HepG2 (cell line): ENCODE measurements around the gene STX1B. TPM values are rescaled to one million over a fixed set of nuclear protein-coding genes. Genes with fewer than 3 reads are reported as not detected.

ENCODE experiments used
- ATF7 ChIP-seq, 2 experiments: fragments of 450-650 bp in 1 of 2; sonication (generic) in 1 of 2; formaldehyde crosslinking in 1 of 2; IDR thresholded peaks; 2 replicates each; pipeline versions ENCODE4 v1.4.0 to v1.6.1; 2016 to 2020; ENCODE audit warnings: antibody characterized with exemption in 1 of 2, mild to moderate bottlenecking in 1 of 2, missing genetic modification reagents in 1 of 2
- ETV5 ChIP-seq: IDR thresholded peaks from 2 replicates; pipeline ENCODE4 v1.6.1; 2018; ENCODE audit warnings: missing biosample characterization, missing genetic modification reagents, inconsistent platforms, borderline replicate concordance
- GABPB1 ChIP-seq: IDR thresholded peaks from 2 replicates; pipeline ENCODE4 v1.6.1; 2016; ENCODE audit warnings: mild to moderate bottlenecking, missing genetic modification reagents, moderate library complexity, missing compliant biosample characterization
- HDAC2 ChIP-seq: sonication (generic); formaldehyde crosslinking; IDR thresholded peaks from 2 replicates; pipeline ENCODE4 v1.4.0; 2020; ENCODE audit warnings: missing genetic modification reagents
- KDM5B ChIP-seq: sonication (generic); formaldehyde crosslinking; IDR thresholded peaks from 2 replicates; pipeline ENCODE4 v1.4.0; 2020; ENCODE audit warnings: missing genetic modification reagents, mild to moderate bottlenecking, borderline replicate concordance
- MIER2 ChIP-seq: IDR thresholded peaks from 2 replicates; pipeline ENCODE4 v1.6.1; 2016; ENCODE audit warnings: missing biosample characterization, missing genetic modification reagents
- MYPOP ChIP-seq: sonication (generic); formaldehyde crosslinking; IDR thresholded peaks from 2 replicates; pipeline ENCODE4 v1.8.1; 2023; ENCODE audit warnings: mild to moderate bottlenecking, moderate library complexity, missing genetic modification reagents
- PCBP1 ChIP-seq: fragments of 200-400 bp; formaldehyde crosslinking; IDR thresholded peaks from 2 replicates; pipeline ENCODE4 v1.6.1; 2017; ENCODE audit warnings: mild to moderate bottlenecking, low read depth, low read length, borderline replicate concordance
- PRPF4 ChIP-seq: fragments of 200-400 bp; formaldehyde crosslinking; IDR thresholded peaks from 2 replicates; pipeline ENCODE4 v1.6.1; 2016; ENCODE audit warnings: low read length, low read depth; ENCODE audit not compliant: poor library complexity, severe bottlenecking
- RELA ChIP-seq: sonication (generic); formaldehyde crosslinking; IDR thresholded peaks from 2 replicates; pipeline ENCODE4 v1.4.0; 2020; ENCODE audit warnings: missing genetic modification reagents
- SP1 ChIP-seq, 2 experiments: fragments of 450-650 bp in 1 of 2; sonication (generic) in 1 of 2; formaldehyde crosslinking in 1 of 2; IDR thresholded peaks; 2 replicates each; pipeline versions ENCODE4 v1.4.0 to v1.6.1; 2016 to 2020; ENCODE audit warnings: missing genetic modification reagents in 1 of 2
- TBX3 ChIP-seq: fragments of 450-650 bp; IDR thresholded peaks from 2 replicates; pipeline ENCODE4 v1.6.1; 2017; ENCODE audit warnings: antibody characterized with exemption, mild to moderate bottlenecking, inconsistent platforms, borderline replicate concordance
- ZMAT3 ChIP-seq: sonication (generic); formaldehyde crosslinking; conservative IDR thresholded peaks from 2 replicates; pipeline ENCODE4 v1.7.0; 2021; ENCODE audit warnings: missing genetic modification reagents
- ZNF282 ChIP-seq: fragments of 450-650 bp; IDR thresholded peaks from 2 replicates; pipeline ENCODE4 v1.6.1; 2018; ENCODE audit not compliant: partially characterized antibody
- ZNF484 ChIP-seq: sonication (generic); formaldehyde crosslinking; IDR thresholded peaks from 2 replicates; pipeline ENCODE4 v1.5.1; 2020; ENCODE audit warnings: mild to moderate bottlenecking, low read depth, missing genetic modification reagents, borderline replicate concordance
- ZNF510 ChIP-seq: sonication (generic); formaldehyde crosslinking; IDR thresholded peaks from 2 replicates; pipeline ENCODE4 v1.4.0; 2020; ENCODE audit warnings: low read depth, mild to moderate bottlenecking, missing genetic modification reagents
- ZNF549 ChIP-seq: sonication (generic); formaldehyde crosslinking; IDR thresholded peaks from 2 replicates; pipeline ENCODE4 v1.5.0; 2020; ENCODE audit warnings: missing genetic modification reagents
- polyA plus RNA-seq, 8 experiments: library from polyadenylated mRNA; depleted of rRNA in 3 of 8; stranded (reverse) in 7 of 8; unstranded in 1 of 8; fragments of >200 nt; fragmentation: Illumina TruSeq in 4 of 8; extraction: Trizol in 4 of 8; gene quantifications; 2 replicates each; pipeline versions ENCODE4 v1.2.1 to v1.2.3, GENCODE V29; 2011 to 2016; ENCODE audit warnings: low read depth in 4 of 8, missing spikeins in 1 of 8, mixed read lengths in 1 of 8; ENCODE audit not compliant: insufficient read depth in 1 of 8
- total RNA-seq, 5 experiments: library from RNA; depleted of rRNA; stranded (reverse); fragments of >200 nt; fragmentation: Illumina TruSeq; extraction: Trizol; gene quantifications; 2 replicates each; pipeline ENCODE4 v1.2.3, GENCODE V29; 2016; ENCODE audit warnings: low read depth in 1 of 5
- TF ChIP-seq, protein P1 (sequence below): sonication (generic); formaldehyde crosslinking; IDR thresholded peaks from 2 replicates; pipeline ENCODE4 v1.5.0; 2020; ENCODE audit warnings: mild to moderate bottlenecking, missing genetic modification reagents, borderline replicate concordance
- TF ChIP-seq, protein P2 (sequence below): IDR thresholded peaks from 2 replicates; pipeline ENCODE4 v1.6.1; 2018; ENCODE audit warnings: missing genetic modification reagents, mild to moderate bottlenecking, missing compliant biosample characterization

Gene STX1B
- total and polyA plus RNA-seq, 2 of the 13 experiments (the other 11 are each of a cell fraction or from before 2014, with no cell fraction given): 2.1 to 3.0 TPM

DNA sequence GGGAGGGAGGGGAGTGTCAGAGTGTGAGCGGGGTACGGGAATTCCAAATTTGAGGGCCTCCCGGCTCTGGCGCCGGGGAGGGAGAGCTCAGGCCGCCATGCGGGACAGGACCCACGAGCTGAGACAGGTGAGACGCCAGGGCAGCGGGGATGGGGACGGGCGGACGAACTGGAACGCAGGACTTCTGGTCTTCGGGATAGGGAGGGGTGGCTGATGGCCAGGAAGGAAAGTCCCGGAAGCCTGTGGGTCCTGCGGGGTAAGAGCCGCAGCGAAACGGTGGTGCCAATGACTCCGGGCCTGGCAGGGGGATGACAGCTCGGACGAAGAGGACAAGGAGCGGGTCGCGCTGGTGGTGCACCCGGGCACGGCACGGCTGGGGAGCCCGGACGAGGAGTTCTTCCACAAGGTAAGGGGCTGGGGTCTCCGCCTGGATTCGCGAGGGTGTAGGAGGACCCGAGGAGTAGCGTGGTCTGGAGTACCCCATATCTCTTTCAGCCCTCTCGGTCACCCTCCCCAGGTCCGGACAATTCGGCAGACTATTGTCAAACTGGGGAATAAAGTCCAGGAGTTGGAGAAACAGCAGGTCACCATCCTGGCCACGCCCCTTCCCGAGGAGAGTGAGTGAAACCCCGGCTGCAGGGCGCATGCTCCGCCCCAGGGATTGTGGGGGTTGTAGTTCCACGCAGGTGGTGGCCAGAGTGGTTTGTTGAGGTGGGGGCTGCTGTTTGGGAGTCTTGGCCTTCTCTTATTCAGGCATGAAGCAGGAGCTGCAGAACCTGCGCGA, 23.5 kb upstream of the STX1B start (continued):
- TF ChIP-seq MYPOP (CRISPR knock-in tag) (peak; percentile 54; the same call in 1 of the 2 replicates), ZNF510 (CRISPR knock-in tag) (no peak), ZNF484 (CRISPR knock-in tag) (0 out of 2 replicates have a peak, but pooled peaks have one; percentile 38), KDM5B (CRISPR knock-in tag) (peak; percentile 90), HDAC2 (CRISPR knock-in tag) (0 out of 2 replicates have a peak, but pooled peaks have one; percentile 17), SP1 (IDR thresholded peaks at IDR 0.05) (no peak), SP1 (CRISPR knock-in tag; IDR thresholded peaks at IDR 0.05) (peak; percentile 83), ZNF549 (CRISPR knock-in tag) (no peak), ETV5 (0 out of 2 replicates have a peak, but pooled peaks have one; percentile 8), RELA (CRISPR knock-in tag) (no peak), TBX3 (no peak), PCBP1 (peak; percentile 59; the same call in 1 of the 2 replicates), GABPB1 (CRISPR knock-in tag) (peak; percentile 82), PRPF4 (no peak), MIER2 (no peak), ZNF282 (no peak), ATF7 (IDR thresholded peaks at IDR 0.05) (no peak), ATF7 (CRISPR knock-in tag; IDR thresholded peaks at IDR 0.05) (no peak), ZMAT3 (CRISPR knock-in tag) (no peak)
- TF ChIP-seq, protein P1, sequence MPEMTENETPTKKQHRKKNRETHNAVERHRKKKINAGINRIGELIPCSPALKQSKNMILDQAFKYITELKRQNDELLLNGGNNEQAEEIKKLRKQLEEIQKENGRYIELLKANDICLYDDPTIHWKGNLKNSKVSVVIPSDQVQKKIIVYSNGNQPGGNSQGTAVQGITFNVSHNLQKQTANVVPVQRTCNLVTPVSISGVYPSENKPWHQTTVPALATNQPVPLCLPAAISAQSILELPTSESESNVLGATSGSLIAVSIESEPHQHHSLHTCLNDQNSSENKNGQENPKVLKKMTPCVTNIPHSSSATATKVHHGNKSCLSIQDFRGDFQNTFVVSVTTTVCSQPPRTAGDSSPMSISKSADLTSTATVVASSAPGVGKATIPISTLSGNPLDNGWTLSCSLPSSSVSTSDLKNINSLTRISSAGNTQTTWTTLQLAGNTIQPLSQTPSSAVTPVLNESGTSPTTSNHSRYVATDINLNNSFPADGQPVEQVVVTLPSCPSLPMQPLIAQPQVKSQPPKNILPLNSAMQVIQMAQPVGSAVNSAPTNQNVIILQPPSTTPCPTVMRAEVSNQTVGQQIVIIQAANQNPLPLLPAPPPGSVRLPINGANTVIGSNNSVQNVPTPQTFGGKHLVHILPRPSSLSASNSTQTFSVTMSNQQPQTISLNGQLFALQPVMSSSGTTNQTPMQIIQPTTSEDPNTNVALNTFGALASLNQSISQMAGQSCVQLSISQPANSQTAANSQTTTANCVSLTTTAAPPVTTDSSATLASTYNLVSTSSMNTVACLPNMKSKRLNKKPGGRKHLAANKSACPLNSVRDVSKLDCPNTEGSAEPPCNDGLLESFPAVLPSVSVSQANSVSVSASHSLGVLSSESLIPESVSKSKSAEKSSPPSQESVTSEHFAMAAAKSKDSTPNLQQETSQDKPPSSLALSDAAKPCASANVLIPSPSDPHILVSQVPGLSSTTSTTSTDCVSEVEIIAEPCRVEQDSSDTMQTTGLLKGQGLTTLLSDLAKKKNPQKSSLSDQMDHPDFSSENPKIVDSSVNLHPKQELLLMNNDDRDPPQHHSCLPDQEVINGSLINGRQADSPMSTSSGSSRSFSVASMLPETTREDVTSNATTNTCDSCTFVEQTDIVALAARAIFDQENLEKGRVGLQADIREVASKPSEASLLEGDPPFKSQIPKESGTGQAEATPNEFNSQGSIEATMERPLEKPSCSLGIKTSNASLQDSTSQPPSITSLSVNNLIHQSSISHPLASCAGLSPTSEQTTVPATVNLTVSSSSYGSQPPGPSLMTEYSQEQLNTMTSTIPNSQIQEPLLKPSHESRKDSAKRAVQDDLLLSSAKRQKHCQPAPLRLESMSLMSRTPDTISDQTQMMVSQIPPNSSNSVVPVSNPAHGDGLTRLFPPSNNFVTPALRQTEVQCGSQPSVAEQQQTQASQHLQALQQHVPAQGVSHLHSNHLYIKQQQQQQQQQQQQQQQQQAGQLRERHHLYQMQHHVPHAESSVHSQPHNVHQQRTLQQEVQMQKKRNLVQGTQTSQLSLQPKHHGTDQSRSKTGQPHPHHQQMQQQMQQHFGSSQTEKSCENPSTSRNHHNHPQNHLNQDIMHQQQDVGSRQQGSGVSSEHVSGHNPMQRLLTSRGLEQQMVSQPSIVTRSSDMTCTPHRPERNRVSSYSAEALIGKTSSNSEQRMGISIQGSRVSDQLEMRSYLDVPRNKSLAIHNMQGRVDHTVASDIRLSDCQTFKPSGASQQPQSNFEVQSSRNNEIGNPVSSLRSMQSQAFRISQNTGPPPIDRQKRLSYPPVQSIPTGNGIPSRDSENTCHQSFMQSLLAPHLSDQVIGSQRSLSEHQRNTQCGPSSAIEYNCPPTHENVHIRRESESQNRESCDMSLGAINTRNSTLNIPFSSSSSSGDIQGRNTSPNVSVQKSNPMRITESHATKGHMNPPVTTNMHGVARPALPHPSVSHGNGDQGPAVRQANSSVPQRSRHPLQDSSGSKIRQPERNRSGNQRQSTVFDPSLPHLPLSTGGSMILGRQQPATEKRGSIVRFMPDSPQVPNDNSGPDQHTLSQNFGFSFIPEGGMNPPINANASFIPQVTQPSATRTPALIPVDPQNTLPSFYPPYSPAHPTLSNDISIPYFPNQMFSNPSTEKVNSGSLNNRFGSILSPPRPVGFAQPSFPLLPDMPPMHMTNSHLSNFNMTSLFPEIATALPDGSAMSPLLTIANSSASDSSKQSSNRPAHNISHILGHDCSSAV: no peak
- TF ChIP-seq, protein P2, sequence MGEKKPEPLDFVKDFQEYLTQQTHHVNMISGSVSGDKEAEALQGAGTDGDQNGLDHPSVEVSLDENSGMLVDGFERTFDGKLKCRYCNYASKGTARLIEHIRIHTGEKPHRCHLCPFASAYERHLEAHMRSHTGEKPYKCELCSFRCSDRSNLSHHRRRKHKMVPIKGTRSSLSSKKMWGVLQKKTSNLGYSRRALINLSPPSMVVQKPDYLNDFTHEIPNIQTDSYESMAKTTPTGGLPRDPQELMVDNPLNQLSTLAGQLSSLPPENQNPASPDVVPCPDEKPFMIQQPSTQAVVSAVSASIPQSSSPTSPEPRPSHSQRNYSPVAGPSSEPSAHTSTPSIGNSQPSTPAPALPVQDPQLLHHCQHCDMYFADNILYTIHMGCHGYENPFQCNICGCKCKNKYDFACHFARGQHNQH (CRISPR knock-in tag): 0 out of 2 replicates have a peak, but pooled peaks have one; percentile 19
